ENCODE measurements around the gene GPR27.

Gene GPR27

GRCh38 chr3:71805691-71806090 is 52.0 kb downstream of the GPR27 start:
- Histone ChIP-seq H3K23ac (ENCODE audit: low read depth, low read length, poor library complexity) (no peak overlapping the region), H4K8ac (ENCODE audit: low read depth, low read length) (no peak overlapping the region)

More at GRCh38 chr3:71805691-71806090, 52.0 kb downstream of the GPR27 start:
- H3K18ac ChIP-seq (ENCODE audit: low read length), result no peak overlapping the region
- no peaks in the 10 kb centered on the region for H3K79me1 ChIP-seq (ENCODE audit: low read depth, low read length)
- peaks cover 0 to 3% (median 0%) of the 10 kb centered on the region in 3 experiments for H3K27me3 ChIP-seq (ENCODE audit: control insufficient read depth in 3 of 3, insufficient read depth in 3 of 3, low read depth in 1 of 3, low read length in 3 of 3)
- H3K4ac ChIP-seq (ENCODE audit: low read length), result no peak overlapping the region
- no peak overlapping the region for H2BK5ac ChIP-seq (ENCODE audit: low read length)
- H3K9ac ChIP-seq (ENCODE audit: low read depth, low read length, poor library complexity), result no peak overlapping the region
- H3K14ac ChIP-seq (ENCODE audit: low read length), result no peak overlapping the region
- no peak overlapping the region for H3K4me3 ChIP-seq (ENCODE audit: low read length in 2 of 2)
- no peak overlapping the region for H2AFZ ChIP-seq (ENCODE audit: low read length)
- H3K9me3 ChIP-seq (replicated peaks in 1 of 2; ENCODE audit: control insufficient read depth in 2 of 2, insufficient read depth in 1 of 2, low read depth in 1 of 2, low read length in 2 of 2), result no peaks in the 10 kb centered on the region
- H3K27ac ChIP-seq (replicated peaks; ENCODE audit: low read length), result no peak overlapping the region
- H3K4me2 ChIP-seq (ENCODE audit: insufficient read depth, low read length, poor library complexity, severe bottlenecking), result no peak overlapping the region
- no CpG with 5 or more reads among the region's 2 CpGs for WGBS, 2 donors (ENCODE audit: extremely low coverage in 2 of 2, insufficient read length in 2 of 2, insufficient replicate concordance in 1 of 2)
- no peak overlapping the region for H2BK15ac ChIP-seq (ENCODE audit: low read length)
- peaks cover 0 to 9% of the 10 kb centered on the region in 2 donors for H3K4me1 ChIP-seq (ENCODE audit: control insufficient read depth in 2 of 2, insufficient read depth in 1 of 2, low read depth in 1 of 2, low read length in 2 of 2)
- no peak overlapping the region for H2BK12ac ChIP-seq (ENCODE audit: low read length)
- no peak overlapping the region for H2AK5ac ChIP-seq (ENCODE audit: low read depth, low read length)
- no peak overlapping the region for H4K91ac ChIP-seq (ENCODE audit: low read depth, low read length, poor library complexity)
- no peaks in the 10 kb centered on the region for H3K36me3 ChIP-seq (replicated peaks in 1 of 2; ENCODE audit: control insufficient read depth in 2 of 2, insufficient read depth in 2 of 2, low read length in 2 of 2)
- H2BK120ac ChIP-seq (ENCODE audit: low read depth, low read length), result no peak overlapping the region
- DNase-seq (ENCODE audit: low spot score), result no peak

Data from neuronal stem cell (in vitro differentiated cells).